Mucosa of gallbladder (tissue), 1 donor: ENCODE results near the gene BCORL1. TPM values are rescaled to one million over a fixed set of nuclear protein-coding genes. Genes with fewer than 3 reads are reported as not detected.

Experiments used
- DNase-seq: peaks from one replicate; pipeline ENCODE4 v3.0.0-alpha.2; 2020; ENCODE audit warnings: low spot score
- total RNA-seq: library from RNA; stranded (reverse); gene quantifications from one replicate; pipeline ENCODE4 v1.2.1, GENCODE V29; 2021
- donor health status: DM: no; HTN: no; CAD: no.

Gene BCORL1
- total RNA-seq, 1 donor from 2014 or later, result 12.4 TPM

- DNase-seq, result peak; percentile 55
Observed at GRCh38 chrX:129961180-129962083, 21.0 kb upstream of the BCORL1 start.

GRCh38 chrX:129963729-129964128 is 18.7 kb upstream of the BCORL1 start:
- DNase-seq, result no peak

GRCh38 chrX:129965166-129965565 is 17.3 kb upstream of the BCORL1 start:
- no peak for DNase-seq

- no peak for DNase-seq
Observed at GRCh38 chrX:129968968-129969367, 13.5 kb upstream of the BCORL1 start.

DNA sequence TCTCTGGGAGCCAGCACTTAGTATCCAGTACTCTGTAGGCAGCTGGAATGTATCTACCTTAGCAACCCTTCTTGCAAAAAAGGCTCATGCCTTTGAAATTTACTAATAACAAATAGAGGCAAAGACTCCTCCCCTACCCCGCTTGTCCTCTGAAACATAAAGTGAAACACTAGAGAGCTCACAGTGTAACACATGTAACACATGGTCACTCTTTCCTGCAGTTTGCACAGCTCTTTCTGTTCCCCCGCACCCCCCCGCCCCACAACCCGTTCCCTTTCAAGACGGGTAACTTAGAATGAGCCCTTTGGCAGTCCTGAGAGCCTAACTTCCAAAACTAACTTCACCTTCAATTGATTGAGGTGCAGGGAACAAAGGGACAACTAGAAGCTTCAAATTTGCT is 6.0 kb upstream of the BCORL1 start:
- no peak for DNase-seq

DNA sequence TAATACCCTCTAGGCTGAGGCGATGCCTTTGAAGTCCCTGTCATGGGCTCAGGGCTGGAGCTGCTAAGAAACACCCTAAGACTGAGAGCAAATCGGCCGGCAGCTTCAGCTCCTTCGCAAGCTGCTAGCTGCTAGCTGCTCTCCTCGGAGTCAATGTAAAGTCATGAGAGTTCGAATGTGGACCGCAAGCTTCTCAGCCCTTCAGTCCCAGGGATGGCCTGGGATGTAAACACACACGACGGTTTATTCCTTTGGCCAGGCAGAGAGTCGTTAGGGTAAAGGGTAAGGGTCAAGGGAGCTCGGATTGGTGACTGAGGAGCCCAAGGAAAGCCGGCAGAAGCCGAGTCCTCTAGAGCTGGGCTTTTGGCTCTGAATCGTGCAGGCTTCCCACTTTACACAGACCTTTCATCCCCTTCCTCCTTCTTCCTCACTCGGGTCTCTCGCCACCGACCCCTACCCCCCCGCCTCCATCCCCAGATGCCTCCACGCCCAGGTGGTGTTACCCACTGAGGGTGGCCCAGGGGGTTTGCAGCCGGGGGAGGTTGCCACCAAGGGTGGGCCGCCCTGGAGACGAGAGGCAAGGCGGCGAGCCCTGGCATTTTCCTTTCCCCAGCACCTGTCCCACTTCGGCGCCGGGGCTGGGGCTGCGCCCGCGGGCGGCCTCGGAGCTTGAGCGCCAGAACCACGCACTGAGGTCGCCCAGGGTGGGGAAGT is 3.1 kb upstream of the BCORL1 start:
- DNase-seq, result no peak

GRCh38 chrX:129980001-129980401 is 2.4 kb upstream of the BCORL1 start:
- no peak for DNase-seq

GRCh38 chrX:129980540-129981199 is 1.8 kb upstream of the BCORL1 start:
- no peak for DNase-seq

- no peak for DNase-seq
Observed at GRCh38 chrX:129981200-129981553, 1.3 kb upstream of the BCORL1 start.

DNA sequence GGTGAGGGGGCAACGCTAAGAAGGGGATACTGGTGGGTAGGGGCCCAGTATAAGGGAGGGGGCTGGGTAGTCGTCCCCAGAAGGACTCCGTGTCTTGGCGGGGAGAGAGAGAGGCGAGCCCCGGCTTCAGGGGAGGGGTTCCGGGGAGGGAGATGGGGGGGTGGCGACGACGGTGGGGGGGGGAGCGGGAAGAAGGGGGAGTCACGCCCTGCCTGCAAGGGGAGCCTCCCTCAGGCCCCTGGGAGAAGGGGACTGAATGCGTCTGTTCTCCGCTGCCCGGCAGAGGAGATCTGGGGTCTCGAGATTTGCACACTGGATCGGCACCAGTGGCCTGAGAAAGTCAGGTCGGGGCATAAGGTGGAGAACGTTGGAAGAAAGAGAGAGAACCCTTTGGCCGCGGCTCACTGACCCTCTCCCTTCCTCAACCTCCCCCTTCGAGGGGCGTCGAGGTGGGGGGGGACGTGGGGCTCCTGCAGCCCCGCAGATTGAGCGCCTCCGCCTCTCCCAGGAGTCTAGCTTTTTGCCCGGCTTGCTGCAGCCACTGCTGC is 609 bp upstream of the BCORL1 start:
- no peak for DNase-seq

- no peak for DNase-seq
Observed at GRCh38 chrX:129983575-129984110, 1.2 kb downstream of the BCORL1 start.

GRCh38 chrX:129984111-129984958 is 1.9 kb downstream of the BCORL1 start:
- DNase-seq, result no peak

- DNase-seq, result no peak
Observed at GRCh38 chrX:129987871-129988270, 5.4 kb downstream of the BCORL1 start.

DNA sequence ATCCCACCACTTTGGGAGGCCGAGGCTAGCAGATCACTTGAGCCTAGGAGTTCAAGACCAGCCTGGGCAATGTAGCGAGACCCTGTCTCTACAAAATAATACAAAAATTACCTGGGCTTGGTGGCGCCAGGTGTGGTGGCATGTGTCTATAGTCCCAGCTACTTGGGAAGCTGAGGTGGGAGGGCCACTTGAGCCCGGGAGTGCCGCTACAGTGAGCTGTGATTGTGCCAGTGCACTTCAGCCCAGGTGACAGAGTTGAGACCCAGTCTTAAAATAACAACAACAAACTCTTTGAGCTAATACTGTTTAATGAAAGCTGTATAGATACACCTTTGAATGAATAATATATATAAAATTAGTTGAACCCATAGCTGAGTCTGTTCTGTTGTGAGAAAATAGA is 9.7 kb downstream of the BCORL1 start:
- no peak for DNase-seq

GRCh38 chrX:129996120-129996519 is 13.7 kb downstream of the BCORL1 start:
- no peak for DNase-seq

DNA sequence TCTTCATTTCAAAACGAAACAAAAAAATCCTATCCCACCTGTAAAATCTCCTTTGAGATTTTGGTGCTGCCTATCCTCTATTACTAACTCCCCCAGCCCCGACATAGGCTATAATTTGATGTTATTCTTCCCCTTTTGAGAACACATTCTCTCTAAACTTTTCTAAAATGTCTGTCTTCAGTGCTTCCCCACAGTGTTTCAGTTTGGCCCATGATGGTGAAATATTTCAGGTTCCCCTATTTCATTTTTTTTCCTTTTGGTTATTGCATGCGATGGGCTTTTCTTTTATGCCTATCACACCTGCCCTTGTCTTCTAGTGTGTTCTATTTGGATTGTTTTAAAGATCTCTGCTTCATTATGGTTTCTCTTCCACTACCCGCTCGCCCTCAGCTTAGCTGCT is 14.7 kb downstream of the BCORL1 start:
- no peak for DNase-seq

GRCh38 chrX:129998021-129998420 is 15.6 kb downstream of the BCORL1 start:
- no peak for DNase-seq

- no peak for DNase-seq
Observed at GRCh38 chrX:130001893-130002292, 19.5 kb downstream of the BCORL1 start.

- DNase-seq, result no peak
Observed at GRCh38 chrX:130002541-130002940, 20.1 kb downstream of the BCORL1 start.

GRCh38 chrX:130005089-130005807 is 22.8 kb downstream of the BCORL1 start:
- no peak for DNase-seq
